ENCODE data around the gene MESD. TPM values are rescaled to one million over a fixed set of nuclear protein-coding genes. Genes with fewer than 3 reads are reported as not detected.

The MESD gene
- total and polyA plus RNA-seq, 9 of the 15 experiments (the other 6 are each of a cell fraction or from before 2014, with no cell fraction given): 11.3 to 39.7 (median 22.8) TPM

DNA sequence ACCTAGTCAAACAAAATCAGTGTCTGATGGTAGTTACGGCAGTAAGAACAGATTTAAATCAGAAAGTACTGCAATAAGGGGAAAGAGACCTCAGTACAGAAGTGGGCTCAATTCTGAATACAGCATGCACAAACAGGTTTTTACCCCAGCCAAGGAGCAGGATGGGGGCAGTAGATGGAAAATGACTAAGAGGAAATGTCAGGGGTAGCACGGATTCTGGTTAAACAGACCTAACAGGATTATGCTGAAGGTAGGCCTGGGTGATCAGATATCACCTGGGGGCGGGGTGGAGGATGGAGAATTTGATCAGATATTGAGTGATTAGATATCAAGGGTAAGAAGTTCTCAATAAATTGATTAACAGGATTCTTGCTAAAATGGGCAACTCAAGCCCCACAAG is 19.0 kb downstream of the MESD start:
- H4K20me1 ChIP-seq (replicated peaks; ENCODE audit: control insufficient read depth, insufficient read depth, low read length): peaks cover 10% of the 10 kb centered on the region; the same call in 1 of the 2 replicates
- no peak overlapping the region for H3K27ac ChIP-seq (ENCODE audit: extremely low read depth, low read depth, low read length)
- H3K9ac ChIP-seq (ENCODE audit: insufficient read depth in 1 of 2, low read depth in 2 of 2, low read length in 2 of 2): no peak overlapping the region
- ChIA-PET POLR2A (interaction anchor here (0.6 kb wide), 1 partner anchor 130 kb away, joined by 4 read pairs; no protein-coding TSS in a partner anchor), CTCF (ENCODE audit: low intra/inter-chr PET ratio) (interaction anchor here (1.3 to 1.7 kb wide), 3 partner anchors 192 to 552 kb away, joined by 4 to 12 read pairs (median 5); no protein-coding TSS in a partner anchor)
- in situ Hi-C loops (cut with MboI): loop anchor here (5.0 to 10.0 kb wide), 2 partner anchors 434 to 513 kb away; no protein-coding TSS in a partner anchor
- H3K4me2 ChIP-seq (ENCODE audit: insufficient read depth, low read length): no peak overlapping the region
- no peaks in the 10 kb centered on the region for H3K27me3 ChIP-seq (ENCODE audit: control insufficient read depth in 2 of 2, insufficient read depth in 2 of 2, low read length in 2 of 2)
- ATAC-seq (no peak), FAIRE-seq (no peak), DNase-seq (ENCODE audit: extremely low read depth in 1 of 4, low spot score in 3 of 4) (no peak)
- no peak overlapping the region for H2AFZ ChIP-seq (ENCODE audit: low read depth, low read length)
- no TSS peak for BruUV-seq (replicated peaks)
- WGBS (ENCODE audit: insufficient coverage, low coverage, missing lambda C conversion rate): 54% methylated on average over 3 of the region's 3 CpGs
- no peaks in the 10 kb centered on the region for H3K9me1 ChIP-seq (ENCODE audit: control insufficient read depth, insufficient read depth, low read length)
- H3K4me1 ChIP-seq (replicated peaks in 1 of 2; ENCODE audit: control insufficient read depth in 2 of 2, insufficient read depth in 2 of 2, low read length in 2 of 2): no peaks in the 10 kb centered on the region
- H3K4me3 ChIP-seq: no peak overlapping the region
- H3K9me3 ChIP-seq (replicated peaks; ENCODE audit: control insufficient read depth, insufficient read depth, low read depth, low read length): no peaks in the 10 kb centered on the region
- H3K79me2 ChIP-seq (ENCODE audit: control insufficient read depth, insufficient read depth, low read length): peaks cover 4% of the 10 kb centered on the region; the same call in 1 of the 3 replicates
- peaks cover 16% of the 10 kb centered on the region; the same call in 2 of the 3 replicates for H3K36me3 ChIP-seq (ENCODE audit: control insufficient read depth, insufficient read depth, low read length)
- intact Hi-C loops (cut with micrococcal nuclease): loop anchor here (1.0 to 2.0 kb wide), 3 partner anchors 192 to 516 kb away; partner anchors contain the start of gene CEMIP
- TF ChIP-seq KDM1A (IDR thresholded peaks at IDR 0.05): no peak
- TF ChIP-seq ZC3H4 (CRISPR knock-in tag; IDR thresholded peaks at IDR 0.05; ENCODE audit: borderline replicate concordance): no peak
- TF ChIP-seq STAG1 (CRISPR knock-in tag; IDR thresholded peaks at IDR 0.05; ENCODE audit: borderline replicate concordance): no peak
- TF ChIP-seq, protein P1, sequence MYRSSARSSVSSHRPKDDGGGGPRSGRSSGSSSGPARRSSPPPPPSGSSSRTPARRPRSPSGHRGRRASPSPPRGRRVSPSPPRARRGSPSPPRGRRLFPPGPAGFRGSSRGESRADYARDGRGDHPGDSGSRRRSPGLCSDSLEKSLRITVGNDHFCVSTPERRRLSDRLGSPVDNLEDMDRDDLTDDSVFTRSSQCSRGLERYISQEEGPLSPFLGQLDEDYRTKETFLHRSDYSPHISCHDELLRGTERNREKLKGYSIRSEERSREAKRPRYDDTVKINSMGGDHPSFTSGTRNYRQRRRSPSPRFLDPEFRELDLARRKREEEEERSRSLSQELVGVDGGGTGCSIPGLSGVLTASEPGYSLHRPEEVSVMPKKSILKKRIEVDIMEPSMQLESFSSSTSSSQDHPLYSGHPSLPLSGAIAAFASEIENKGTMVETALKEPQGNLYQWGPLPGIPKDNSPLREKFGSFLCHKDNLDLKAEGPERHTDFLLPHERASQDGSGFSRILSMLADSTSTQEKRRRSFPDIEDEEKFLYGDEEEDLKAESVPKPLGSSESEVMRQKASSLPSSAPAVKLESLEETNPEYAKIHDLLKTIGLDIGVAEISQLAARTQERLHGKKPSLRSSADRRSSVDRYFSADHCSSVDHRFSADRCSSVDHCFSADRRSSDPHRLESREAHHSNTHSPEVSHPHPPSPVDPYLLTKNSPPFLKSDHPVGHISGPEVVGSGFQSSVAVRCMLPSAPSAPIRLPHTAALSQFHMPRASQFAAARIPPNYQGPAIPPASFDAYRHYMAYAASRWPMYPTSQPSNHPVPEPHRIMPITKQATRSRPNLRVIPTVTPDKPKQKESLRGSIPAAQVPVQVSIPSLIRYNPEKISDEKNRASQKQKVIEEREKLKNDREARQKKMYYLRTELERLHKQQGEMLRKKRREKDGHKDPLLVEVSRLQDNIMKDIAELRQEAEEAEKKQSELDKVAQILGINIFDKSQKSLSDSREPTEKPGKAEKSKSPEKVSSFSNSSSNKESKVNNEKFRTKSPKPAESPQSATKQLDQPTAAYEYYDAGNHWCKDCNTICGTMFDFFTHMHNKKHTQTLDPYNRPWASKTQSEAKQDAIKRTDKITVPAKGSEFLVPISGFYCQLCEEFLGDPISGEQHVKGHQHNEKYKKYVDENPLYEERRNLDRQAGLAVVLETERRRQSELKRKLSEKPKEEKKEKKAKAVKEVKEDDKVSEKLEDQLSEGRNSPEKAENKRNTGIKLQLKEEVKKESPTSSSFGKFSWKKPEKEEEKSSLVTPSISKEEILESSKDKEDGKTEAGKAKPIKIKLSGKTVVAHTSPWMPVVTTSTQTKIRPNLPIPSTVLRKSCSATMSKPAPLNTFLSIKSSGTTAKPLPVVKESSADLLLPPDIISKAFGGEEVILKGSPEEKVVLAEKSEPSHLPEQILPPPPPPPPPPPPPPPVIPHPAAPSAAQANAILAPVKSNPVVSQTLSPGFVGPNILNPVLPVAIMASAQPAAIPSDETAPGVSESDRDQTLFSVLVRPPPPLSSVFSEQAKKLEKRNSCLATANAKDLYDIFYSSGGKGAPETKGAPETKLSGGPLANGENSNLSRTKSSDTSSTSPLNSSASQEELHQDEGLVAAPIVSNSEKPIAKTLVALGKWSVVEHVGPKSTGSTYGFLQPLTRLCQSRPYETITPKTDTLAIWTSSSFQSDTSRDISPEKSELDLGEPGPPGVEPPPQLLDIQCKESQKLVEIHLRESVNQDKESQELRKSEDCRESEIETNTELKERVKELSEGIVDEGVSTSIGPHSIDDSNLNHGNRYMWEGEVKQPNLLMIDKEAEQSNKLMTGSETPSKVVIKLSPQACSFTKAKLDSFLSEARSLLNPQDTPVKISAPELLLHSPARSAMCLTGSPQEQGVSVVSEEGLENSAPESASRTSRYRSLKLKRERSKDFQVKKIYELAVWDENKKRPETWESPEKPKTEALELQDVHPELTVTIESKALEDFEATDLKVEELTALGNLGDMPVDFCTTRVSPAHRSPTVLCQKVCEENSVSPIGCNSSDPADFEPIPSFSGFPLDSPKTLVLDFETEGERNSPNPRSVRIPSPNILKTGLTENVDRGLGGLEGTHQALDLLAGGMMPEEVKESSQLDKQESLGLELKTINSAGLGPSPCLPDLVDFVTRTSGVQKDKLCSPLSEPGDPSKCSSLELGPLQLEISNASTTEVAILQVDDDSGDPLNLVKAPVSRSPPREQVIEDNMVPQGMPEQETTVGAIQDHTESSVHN (IDR thresholded peaks at IDR 0.05; ENCODE audit: borderline replicate concordance in 1 of 2, low read depth in 1 of 2): no peak
- TF ChIP-seq TRIM24 (IDR thresholded peaks at IDR 0.05): no peak
- TF ChIP-seq, protein P2, sequence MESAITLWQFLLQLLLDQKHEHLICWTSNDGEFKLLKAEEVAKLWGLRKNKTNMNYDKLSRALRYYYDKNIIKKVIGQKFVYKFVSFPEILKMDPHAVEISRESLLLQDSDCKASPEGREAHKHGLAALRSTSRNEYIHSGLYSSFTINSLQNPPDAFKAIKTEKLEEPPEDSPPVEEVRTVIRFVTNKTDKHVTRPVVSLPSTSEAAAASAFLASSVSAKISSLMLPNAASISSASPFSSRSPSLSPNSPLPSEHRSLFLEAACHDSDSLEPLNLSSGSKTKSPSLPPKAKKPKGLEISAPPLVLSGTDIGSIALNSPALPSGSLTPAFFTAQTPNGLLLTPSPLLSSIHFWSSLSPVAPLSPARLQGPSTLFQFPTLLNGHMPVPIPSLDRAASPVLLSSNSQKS (CRISPR knock-in tag; IDR thresholded peaks at IDR 0.05): no peak
- TF ChIP-seq MTA2 (IDR thresholded peaks at IDR 0.05; ENCODE audit: low read depth): no peak
- no peak for TF ChIP-seq RBM34 (IDR thresholded peaks at IDR 0.05; ENCODE audit: borderline replicate concordance, insufficient read depth, low read length)
- no peak for TF ChIP-seq IFI16 (CRISPR knock-in tag; IDR thresholded peaks at IDR 0.05)
- TF ChIP-seq ZBED1 (IDR thresholded peaks at IDR 0.05): no peak
- no peak for TF ChIP-seq HNRNPUL1 (IDR thresholded peaks at IDR 0.05; ENCODE audit: low read length)
- TF ChIP-seq RBM17 (IDR thresholded peaks at IDR 0.05; ENCODE audit: borderline replicate concordance, low read depth, low read length): no peak
- TF ChIP-seq ZNF561 (CRISPR knock-in tag; conservative IDR thresholded peaks at IDR 0.05): no peak
- TF ChIP-seq SIN3B (IDR thresholded peaks at IDR 0.05; ENCODE audit: low read depth): no peak
- no peak for TF ChIP-seq BRCA1 (IDR thresholded peaks at IDR 0.05)
- no peak for TF ChIP-seq BRCA1 (CRISPR knock-in tag; IDR thresholded peaks at IDR 0.05)
